GM21423 (cell line): ENCODE data around the gene SPATC1L.

ENCODE experiments used
- ATAC-seq: cut with Tn5 transposase; IDR thresholded peaks from one replicate; pipeline ENCODE4 v1.9.1; 2021; ENCODE audit warnings: mild to moderate bottlenecking, moderate library complexity; ENCODE audit not compliant: unreplicated experiment

The SPATC1L gene

GRCh38 chr21:46122758-46123683, 61.2 kb downstream of the SPATC1L start:
- ATAC-seq: no peak

GRCh38 chr21:46122237-46122671, 62.0 kb downstream of the SPATC1L start:
- no peak for ATAC-seq

- ATAC-seq: no peak
Observed at GRCh38 chr21:46121286-46122221, 62.7 kb downstream of the SPATC1L start.

- no peak for ATAC-seq
Observed at GRCh38 chr21:46120301-46121285, 63.7 kb downstream of the SPATC1L start.

- ATAC-seq: no peak
Observed at GRCh38 chr21:46119637-46120271, 64.5 kb downstream of the SPATC1L start.

- ATAC-seq: no peak
Observed at GRCh38 chr21:46119144-46119636, 65.1 kb downstream of the SPATC1L start.

GRCh38 chr21:46118316-46119143, 65.7 kb downstream of the SPATC1L start:
- ATAC-seq: no peak

GRCh38 chr21:46117586-46118315, 66.5 kb downstream of the SPATC1L start:
- no peak for ATAC-seq

GRCh38 chr21:46116776-46117585, 67.3 kb downstream of the SPATC1L start:
- no peak for ATAC-seq

- no peak for ATAC-seq
Observed at GRCh38 chr21:46116189-46116775, 68.0 kb downstream of the SPATC1L start.

- no peak for ATAC-seq
Observed at GRCh38 chr21:46115441-46116188, 68.6 kb downstream of the SPATC1L start.

GRCh38 chr21:46114963-46115362, 69.3 kb downstream of the SPATC1L start:
- no peak for ATAC-seq

- no peak for ATAC-seq
Observed at GRCh38 chr21:46113497-46114176, 70.6 kb downstream of the SPATC1L start.

GRCh38 chr21:46112725-46113215, 71.5 kb downstream of the SPATC1L start:
- no peak for ATAC-seq
